ENCODE data around the gene KLRG1. TPM values are rescaled to one million over a fixed set of nuclear protein-coding genes. Genes with fewer than 3 reads are reported as not detected.

Gene KLRG1
- total and polyA plus RNA-seq, 4 donors, result 4.5 to 9.4 (median 6.0) TPM

GRCh38 chr12:9001233-9001632 is 11.9 kb downstream of the KLRG1 start:
- WGBS (ENCODE audit: insufficient coverage), result 91% methylated on average over 4 of the region's 4 CpGs

GRCh38 chr12:9002335-9002734 is 13.0 kb downstream of the KLRG1 start:
- Histone ChIP-seq H3K36me3 (ENCODE audit: control insufficient read depth, insufficient read depth, low read length) (no peaks in the 10 kb centered on the region), H3K9me3 (ENCODE audit: control insufficient read depth, insufficient read depth, low read length) (no peaks in the 10 kb centered on the region), H3K4me1 (ENCODE audit: control insufficient read depth, insufficient read depth, low read length) (no peaks in the 10 kb centered on the region), H3K27ac (ENCODE audit: low read depth, low read length) (no peak overlapping the region), H3K4me3 (ENCODE audit: low read depth, low read length) (no peak overlapping the region), H3K27me3 (ENCODE audit: control insufficient read depth, insufficient read depth, low read length) (no peaks in the 10 kb centered on the region)
- DNase-seq (ENCODE audit: low read depth in 4 of 6, low spot score in 6 of 6), result no peak

More at GRCh38 chr12:9001233-9001632, 11.9 kb downstream of the KLRG1 start:
- H3K36me3 ChIP-seq (ENCODE audit: control insufficient read depth, insufficient read depth, low read length), result no peaks in the 10 kb centered on the region
- H3K9me3 ChIP-seq (ENCODE audit: control insufficient read depth, insufficient read depth, low read length), result no peaks in the 10 kb centered on the region
- H3K27me3 ChIP-seq (ENCODE audit: control insufficient read depth, insufficient read depth, low read length), result no peaks in the 10 kb centered on the region
- no peaks in the 10 kb centered on the region for H3K4me1 ChIP-seq (ENCODE audit: control insufficient read depth, insufficient read depth, low read length)
- no peak overlapping the region for H3K27ac ChIP-seq (ENCODE audit: low read depth, low read length)
- DNase-seq (ENCODE audit: low read depth in 4 of 6, low spot score in 6 of 6), result no peak
- no peak overlapping the region for H3K4me3 ChIP-seq (ENCODE audit: low read depth, low read length)

- Histone ChIP-seq H3K4me1 (ENCODE audit: control insufficient read depth, insufficient read depth, low read length) (no peaks in the 10 kb centered on the region), H3K9me3 (ENCODE audit: control insufficient read depth, insufficient read depth, low read length) (peaks cover 6% of the 10 kb centered on the region), H3K27ac (ENCODE audit: low read depth, low read length) (no peak overlapping the region), H3K36me3 (ENCODE audit: control insufficient read depth, insufficient read depth, low read length) (no peaks in the 10 kb centered on the region), H3K4me3 (ENCODE audit: low read depth, low read length) (no peak overlapping the region), H3K27me3 (ENCODE audit: control insufficient read depth, insufficient read depth, low read length) (no peaks in the 10 kb centered on the region)
- 100% methylated on average over 1 of the region's 2 CpGs for WGBS (ENCODE audit: insufficient coverage)
- DNase-seq (ENCODE audit: low read depth in 4 of 6, low spot score in 6 of 6), result no peak
These were observed 33.2 kb downstream of the KLRG1 start for GRCh38 chr12:9022592-9022991.

GRCh38 chr12:9024512-9024911 is 35.2 kb downstream of the KLRG1 start:
- DNase-seq (ENCODE audit: low read depth in 4 of 6, low spot score in 6 of 6), result no peak
- no peak overlapping the region for H3K4me3 ChIP-seq (ENCODE audit: low read depth, low read length)
- H3K36me3 ChIP-seq (ENCODE audit: control insufficient read depth, insufficient read depth, low read length), result no peaks in the 10 kb centered on the region
- no peaks in the 10 kb centered on the region for H3K4me1 ChIP-seq (ENCODE audit: control insufficient read depth, insufficient read depth, low read length)
- no peaks in the 10 kb centered on the region for H3K9me3 ChIP-seq (ENCODE audit: control insufficient read depth, insufficient read depth, low read length)
- no peak overlapping the region for H3K27ac ChIP-seq (ENCODE audit: low read depth, low read length)
- WGBS (ENCODE audit: insufficient coverage), result no CpG with 5 or more reads among the region's 2 CpGs
- H3K27me3 ChIP-seq (ENCODE audit: control insufficient read depth, insufficient read depth, low read length), result no peaks in the 10 kb centered on the region

GRCh38 chr12:9027161-9028059 is 38.1 kb downstream of the KLRG1 start:
- Histone ChIP-seq H3K4me1 (ENCODE audit: control insufficient read depth, insufficient read depth, low read length) (no peaks in the 10 kb centered on the region), H3K36me3 (ENCODE audit: control insufficient read depth, insufficient read depth, low read length) (no peaks in the 10 kb centered on the region), H3K9me3 (ENCODE audit: control insufficient read depth, insufficient read depth, low read length) (no peaks in the 10 kb centered on the region), H3K27me3 (ENCODE audit: control insufficient read depth, insufficient read depth, low read length) (no peaks in the 10 kb centered on the region), H3K4me3 (ENCODE audit: low read depth, low read length) (no peak overlapping the region), H3K27ac (ENCODE audit: low read depth, low read length) (no peak overlapping the region)
- no peak for DNase-seq (ENCODE audit: low read depth in 4 of 6, low spot score in 6 of 6)
- WGBS (ENCODE audit: insufficient coverage), result 87% methylated on average over 5 of the region's 7 CpGs

- no peak overlapping the region for H3K27ac ChIP-seq (ENCODE audit: low read depth, low read length)
- DNase-seq (ENCODE audit: low read depth in 4 of 6, low spot score in 6 of 6), result no peak
- no peaks in the 10 kb centered on the region for H3K27me3 ChIP-seq (ENCODE audit: control insufficient read depth, insufficient read depth, low read length)
- no peaks in the 10 kb centered on the region for H3K9me3 ChIP-seq (ENCODE audit: control insufficient read depth, insufficient read depth, low read length)
- 57% methylated on average over 2 of the region's 2 CpGs for WGBS (ENCODE audit: insufficient coverage)
- no peaks in the 10 kb centered on the region for H3K4me1 ChIP-seq (ENCODE audit: control insufficient read depth, insufficient read depth, low read length)
- H3K36me3 ChIP-seq (ENCODE audit: control insufficient read depth, insufficient read depth, low read length), result no peaks in the 10 kb centered on the region
- H3K4me3 ChIP-seq (ENCODE audit: low read depth, low read length), result no peak overlapping the region
These were observed 41.4 kb downstream of the KLRG1 start for GRCh38 chr12:9030776-9031175.

- Histone ChIP-seq H3K27me3 (ENCODE audit: control insufficient read depth, insufficient read depth, low read length) (no peaks in the 10 kb centered on the region), H3K27ac (ENCODE audit: low read depth, low read length) (no peak overlapping the region), H3K4me1 (ENCODE audit: control insufficient read depth, insufficient read depth, low read length) (no peaks in the 10 kb centered on the region), H3K36me3 (ENCODE audit: control insufficient read depth, insufficient read depth, low read length) (no peaks in the 10 kb centered on the region), H3K9me3 (ENCODE audit: control insufficient read depth, insufficient read depth, low read length) (no peaks in the 10 kb centered on the region), H3K4me3 (ENCODE audit: low read depth, low read length) (no peak overlapping the region)
- no peak for DNase-seq (ENCODE audit: low read depth in 4 of 6, low spot score in 6 of 6)
- WGBS (ENCODE audit: insufficient coverage), result 84% methylated on average over 4 of the region's 5 CpGs
These were observed 43.0 kb downstream of the KLRG1 start for GRCh38 chr12:9032202-9032964.

- Histone ChIP-seq H3K27ac (ENCODE audit: low read depth, low read length) (no peak overlapping the region), H3K4me3 (ENCODE audit: low read depth, low read length) (no peak overlapping the region), H3K4me1 (ENCODE audit: control insufficient read depth, insufficient read depth, low read length) (no peaks in the 10 kb centered on the region), H3K27me3 (ENCODE audit: control insufficient read depth, insufficient read depth, low read length) (no peaks in the 10 kb centered on the region), H3K36me3 (ENCODE audit: control insufficient read depth, insufficient read depth, low read length) (no peaks in the 10 kb centered on the region), H3K9me3 (ENCODE audit: control insufficient read depth, insufficient read depth, low read length) (no peaks in the 10 kb centered on the region)
- no peak for DNase-seq (ENCODE audit: low read depth in 4 of 6, low spot score in 6 of 6)
- 100% methylated on average over 1 of the region's 2 CpGs for WGBS (ENCODE audit: insufficient coverage)
These were observed 44.0 kb downstream of the KLRG1 start for GRCh38 chr12:9033265-9033887.

- no peak for DNase-seq (ENCODE audit: low read depth in 4 of 6, low spot score in 6 of 6)
- Histone ChIP-seq H3K4me1 (ENCODE audit: control insufficient read depth, insufficient read depth, low read length) (no peaks in the 10 kb centered on the region), H3K9me3 (ENCODE audit: control insufficient read depth, insufficient read depth, low read length) (no peaks in the 10 kb centered on the region), H3K27ac (ENCODE audit: low read depth, low read length) (no peak overlapping the region), H3K4me3 (ENCODE audit: low read depth, low read length) (no peak overlapping the region), H3K27me3 (ENCODE audit: control insufficient read depth, insufficient read depth, low read length) (no peaks in the 10 kb centered on the region), H3K36me3 (ENCODE audit: control insufficient read depth, insufficient read depth, low read length) (no peaks in the 10 kb centered on the region)
- 100% methylated on average over 1 of the region's 6 CpGs for WGBS (ENCODE audit: insufficient coverage)
These were observed 44.7 kb downstream of the KLRG1 start for GRCh38 chr12:9034095-9034494.
